Calu3 (cell line): ENCODE measurements around the gene GCDH. TPM values are rescaled to one million over a fixed set of nuclear protein-coding genes. Genes with fewer than 3 reads are reported as not detected.
"Not testable (repeated sequence)": the region's sequence is repeated elsewhere in the genome, so short reads cannot be mapped to it uniquely, and the experiment has no call there.

ENCODE experiments used
- Bru-seq: library from RNA; stranded (reverse); fragments of 400-500 nt; gene quantifications from one replicate; lab custom pipeline; 2021; lab: Mats Ljungman, UMichigan
- BruChase-seq, 2 experiments: library from RNA; stranded (reverse); fragments of 400-500 nt; gene quantifications; one replicate each; lab custom pipeline; 2021; lab: Mats Ljungman, UMichigan
- BruUV-seq: library from RNA; stranded (reverse); fragments of 400-500 nt; replicated peaks from 2 replicates; lab custom pipeline; 2021; lab: Mats Ljungman, UMichigan
- CTCF ChIA-PET: fragments of 300-600 bp; sonication (Branson Sonifier 250); formaldehyde crosslinking; loops from one replicate; lab custom pipeline; 2022; ENCODE audit warnings: antibody characterized with exemption; lab: Charles Lee
- DNase-seq: peaks from one replicate; pipeline ENCODE4 v3.0.0; 2022
- H3K27ac Mint-ChIP-seq: one replicate; pipeline ENCODE4 v1.8.0; 2022; ENCODE audit warnings: mixed read lengths; ENCODE audit not compliant: unreplicated experiment
- H3K27me3 Mint-ChIP-seq: one replicate; pipeline ENCODE4 v1.8.0; 2022; ENCODE audit warnings: mixed read lengths; ENCODE audit not compliant: unreplicated experiment
- H3K36me3 Mint-ChIP-seq: one replicate; pipeline ENCODE4 v1.8.0; 2022; ENCODE audit warnings: mild to moderate bottlenecking, moderate library complexity, mixed read lengths; ENCODE audit not compliant: insufficient read depth, unreplicated experiment
- H3K4me1 Mint-ChIP-seq: one replicate; pipeline ENCODE4 v1.8.0; 2022; ENCODE audit warnings: mild to moderate bottlenecking, low read depth, mixed read lengths; ENCODE audit not compliant: unreplicated experiment
- H3K4me3 Mint-ChIP-seq: one replicate; pipeline ENCODE4 v1.8.0; 2022; ENCODE audit warnings: mild to moderate bottlenecking, low read depth, moderate library complexity, mixed read lengths; ENCODE audit not compliant: unreplicated experiment
- H3K9me3 Mint-ChIP-seq: one replicate; pipeline ENCODE4 v1.8.0; 2022; ENCODE audit warnings: low read depth, mixed read lengths; ENCODE audit not compliant: unreplicated experiment
- CTCF ChIP-seq: fragments of 200-600 bp; IDR thresholded peaks from one replicate; pipeline ENCODE4 v1.8.0; 2022; ENCODE audit warnings: antibody characterized with exemption; ENCODE audit not compliant: unreplicated experiment
- intact Hi-C: fragments of 100-400 bp; cut with micrococcal nuclease; formaldehyde crosslinking; loops from one replicate; pipeline ENCODE4 v1.10.0; 2022; ENCODE audit not compliant: unreplicated experiment
- long read RNA-seq: library from polyadenylated mRNA; stranded (forward); transcript quantifications from one replicate; pipeline ENCODE4 v2.0.0, GENCODE V29; 2022
- total RNA-seq: library from RNA; stranded (reverse); gene quantifications from 2 replicates; pipeline ENCODE4 v1.2.3, GENCODE V29; 2022

Gene GCDH
- total RNA-seq (23.6 and 26.8 TPM in 2 replicates), Bru-seq, nascent RNA (percentile 50 among the genes with signal in this experiment), BruChase-seq, experiment 1, labeled RNA remaining after a 6-hour chase (percentile 62 among the genes with signal in this experiment), BruChase-seq, experiment 2, labeled RNA remaining after a 2-hour chase (percentile 67 among the genes with signal in this experiment)
- long read RNA-seq, transcript GCDH-201 (12 exons, 1,956 nt) = major isoform, 23 of 36 reads
- long read RNA-seq, partial matches to known transcripts = 2 of 36 reads
- long read RNA-seq, other reads (novel, unspliced or antisense) = 6 of 36 reads

- intact Hi-C loops = no loop called here
- H3K27me3 Mint-ChIP-seq = peaks cover 10% of the 10 kb centered on the region
- no peaks in the 10 kb centered on the region for H3K9me3 Mint-ChIP-seq
- peaks cover 29% of the 10 kb centered on the region for H3K36me3 Mint-ChIP-seq
- peak within 1 kb of the TSS; percentile 90 for H3K4me3 Mint-ChIP-seq
- H3K4me1 Mint-ChIP-seq = peaks cover 15% of the 10 kb centered on the region
- peak within 1 kb of the TSS; percentile 71 for H3K27ac Mint-ChIP-seq
- BruUV-seq = no TSS peak
- CTCF ChIA-PET = interaction anchor here (0.7 to 1.1 kb wide), 3 partner anchors 9 to 47 kb away, joined by 4 read pairs; partner anchors contain the start of gene DNASE2
- TF ChIP-seq CTCF = no peak
- DNase-seq = peak; percentile 89
Measured at GRCh38 chr19:12890787-12891552, at the start of gene GCDH. Gene GCDH (plus strand): TSS chr19:12891160. CDS start chr19:12891305, 145 bp downstream.

- BruUV-seq = no TSS peak
- CTCF ChIA-PET = no interaction called here
- no peak for DNase-seq
- H3K27ac Mint-ChIP-seq = no peak overlapping the region
- no peak for TF ChIP-seq CTCF
- intact Hi-C loops = no loop called here
- peaks cover 5% of the 10 kb centered on the region for H3K36me3 Mint-ChIP-seq
- H3K4me1 Mint-ChIP-seq = no peaks in the 10 kb centered on the region
- H3K27me3 Mint-ChIP-seq = peaks cover 29% of the 10 kb centered on the region
- no peaks in the 10 kb centered on the region for H3K9me3 Mint-ChIP-seq
- no peak overlapping the region for H3K4me3 Mint-ChIP-seq
Measured at GRCh38 chr19:12842511-12842910, 48.4 kb upstream of the GCDH start.

- CTCF ChIA-PET = no interaction called here
- no peak for TF ChIP-seq CTCF
- no TSS peak for BruUV-seq
- H3K36me3 Mint-ChIP-seq = peaks cover 5% of the 10 kb centered on the region
- no peak overlapping the region for H3K27ac Mint-ChIP-seq
- no peaks in the 10 kb centered on the region for H3K4me1 Mint-ChIP-seq
- intact Hi-C loops = no loop called here
- H3K9me3 Mint-ChIP-seq = no peaks in the 10 kb centered on the region
- peaks cover 24% of the 10 kb centered on the region for H3K27me3 Mint-ChIP-seq
- H3K4me3 Mint-ChIP-seq = no peak overlapping the region
- no peak for DNase-seq
Measured at GRCh38 chr19:12843328-12843727, 47.6 kb upstream of the GCDH start.

GRCh38 chr19:12843999-12844732 is 46.8 kb upstream of the GCDH start:
- H3K9me3 Mint-ChIP-seq = no peaks in the 10 kb centered on the region
- intact Hi-C loops = no loop called here
- peaks cover 21% of the 10 kb centered on the region for H3K27me3 Mint-ChIP-seq

GRCh38 chr19:12846613-12847012 is 44.3 kb upstream of the GCDH start:
- not testable (repeated sequence) for H3K4me3 Mint-ChIP-seq, H3K9me3 Mint-ChIP-seq, H3K27ac Mint-ChIP-seq, H3K4me1 Mint-ChIP-seq, H3K36me3 Mint-ChIP-seq, H3K27me3 Mint-ChIP-seq, DNase-seq, BruUV-seq
- intact Hi-C loops = loop anchor here (5.0 kb wide), 1 partner anchor 84 kb away; no protein-coding TSS in a partner anchor
- CTCF ChIA-PET = interaction anchor here (1.8 kb wide), 1 partner anchor 87 kb away, joined by 11 read pairs; no protein-coding TSS in a partner anchor

More at GRCh38 chr19:12843999-12844732, 46.8 kb upstream of the GCDH start:
- Mint-ChIP-seq H3K27ac (no peak overlapping the region), H3K4me3 (no peak overlapping the region), H3K4me1 (no peaks in the 10 kb centered on the region), H3K36me3 (peaks cover 5% of the 10 kb centered on the region)
- DNase-seq = no peak
- no TSS peak for BruUV-seq
- TF ChIP-seq CTCF = no peak
- CTCF ChIA-PET = no interaction called here
